DLD1 (cell line): ENCODE data around the gene PSMB11.

Experiments
- in situ Hi-C: cut with HindIII; loops from 2 replicates; pipeline ENCODE4 v1.10.0; 2017; ENCODE audit warnings: low sequenced_read_pairs

Gene PSMB11

DNA sequence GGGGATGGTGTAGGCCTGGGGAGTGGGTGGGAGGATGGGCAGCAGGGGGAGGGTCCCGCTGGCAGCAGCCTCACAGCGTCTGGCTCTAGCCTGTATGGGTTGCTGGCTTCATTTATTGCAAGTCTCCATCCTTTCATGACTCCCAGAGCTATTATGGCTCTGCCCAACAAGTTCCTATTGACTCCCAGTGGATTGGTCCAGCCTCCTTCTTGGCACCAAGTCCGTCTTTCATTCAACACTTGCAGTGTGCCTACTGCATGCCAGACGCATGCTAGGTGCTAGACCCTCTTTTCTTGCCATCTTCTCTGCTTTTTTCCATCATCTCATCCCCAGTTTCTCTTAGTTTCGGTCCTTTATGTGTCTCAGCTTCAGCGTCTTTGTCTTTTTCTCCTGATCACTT, 1.1 kb downstream of the PSMB11 start:
- in situ Hi-C loops = no loop called here

DNA sequence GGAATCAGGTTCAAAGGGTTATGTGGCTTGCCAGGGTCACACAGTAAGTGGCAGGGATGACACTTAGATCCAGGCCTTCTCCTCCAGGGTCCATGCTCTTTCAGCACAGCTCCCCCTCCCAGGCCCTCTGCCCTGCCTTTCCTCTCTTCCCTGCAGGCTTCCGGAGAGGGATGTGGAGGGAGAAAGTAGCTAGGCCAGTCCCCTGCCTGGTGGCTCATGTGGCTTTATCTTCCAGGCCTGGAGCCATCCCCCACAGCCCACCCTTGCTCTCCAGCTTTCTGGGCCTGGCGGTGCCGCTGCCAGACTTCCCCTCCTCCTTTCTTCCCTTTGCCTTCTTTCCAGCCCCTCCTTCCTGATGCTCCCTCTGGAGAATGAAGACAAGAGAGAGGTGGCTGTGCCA, 1.7 kb downstream of the PSMB11 start:
- in situ Hi-C loops = no loop called here

DNA sequence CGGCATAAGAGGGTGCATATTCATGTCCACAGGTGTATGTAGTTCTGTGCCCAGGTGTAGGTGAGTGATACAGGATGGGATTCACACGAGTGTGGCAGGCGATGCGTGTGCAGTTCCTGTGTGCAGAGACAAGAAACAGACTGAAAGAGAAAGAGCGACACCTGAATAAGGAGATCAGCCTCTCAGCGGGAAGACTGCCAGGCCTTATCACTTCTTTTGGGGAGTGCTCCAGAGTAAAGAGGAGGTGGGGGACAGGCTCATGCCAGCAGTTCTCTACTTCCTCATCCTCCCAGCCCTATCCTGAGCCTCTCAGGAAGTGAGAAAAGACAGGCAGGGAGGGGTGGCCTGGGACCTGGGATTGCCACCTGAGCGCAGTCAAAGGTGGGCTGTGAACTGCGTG, 2.8 kb downstream of the PSMB11 start:
- in situ Hi-C loops = no loop called here

DNA sequence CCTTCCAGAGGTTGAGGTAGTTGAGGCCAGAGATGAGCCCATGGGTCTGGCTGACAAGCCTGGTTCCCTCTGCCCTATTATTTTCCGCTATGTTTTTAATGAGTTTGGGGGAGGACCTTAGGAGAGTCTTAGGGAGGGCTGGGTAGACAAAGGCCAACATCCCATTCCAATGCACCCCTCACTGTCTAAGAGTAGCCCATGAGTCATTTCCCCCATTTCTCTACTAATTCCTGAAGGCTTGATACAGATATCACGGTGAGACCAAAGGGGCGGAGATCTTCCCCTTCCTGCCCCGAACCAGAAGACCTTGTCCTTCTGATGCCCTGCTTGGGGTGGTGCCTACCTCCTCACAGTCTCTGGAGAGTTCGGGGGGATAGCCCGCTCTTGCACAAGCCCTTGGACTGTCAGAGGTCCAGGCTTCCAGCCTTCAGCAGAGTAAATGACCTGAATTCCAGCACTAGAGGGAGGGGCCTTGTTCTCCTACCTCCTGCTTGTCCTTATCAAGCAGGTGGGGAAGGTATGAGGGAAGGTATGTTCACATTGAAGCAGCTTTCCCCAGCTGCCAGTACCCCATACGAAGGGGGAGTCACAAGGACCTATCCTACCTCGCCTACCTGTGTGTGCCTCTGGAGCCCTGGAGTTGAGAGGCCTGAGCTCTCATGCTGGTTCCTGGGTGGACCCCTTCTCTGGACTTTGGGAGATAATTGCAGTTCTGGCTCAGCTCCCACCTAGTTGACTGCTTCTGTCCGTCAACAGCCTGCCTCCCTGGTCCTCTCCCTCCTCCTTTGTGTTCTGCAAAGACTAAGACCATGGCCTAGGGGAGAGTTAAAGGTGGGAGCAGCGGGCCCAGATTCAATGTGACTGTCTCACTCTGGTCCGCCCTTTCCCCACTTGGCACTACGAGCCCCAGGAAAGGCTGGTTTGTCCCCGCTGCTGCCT, 3.7 kb downstream of the PSMB11 start:
- in situ Hi-C loops = no loop called here

DNA sequence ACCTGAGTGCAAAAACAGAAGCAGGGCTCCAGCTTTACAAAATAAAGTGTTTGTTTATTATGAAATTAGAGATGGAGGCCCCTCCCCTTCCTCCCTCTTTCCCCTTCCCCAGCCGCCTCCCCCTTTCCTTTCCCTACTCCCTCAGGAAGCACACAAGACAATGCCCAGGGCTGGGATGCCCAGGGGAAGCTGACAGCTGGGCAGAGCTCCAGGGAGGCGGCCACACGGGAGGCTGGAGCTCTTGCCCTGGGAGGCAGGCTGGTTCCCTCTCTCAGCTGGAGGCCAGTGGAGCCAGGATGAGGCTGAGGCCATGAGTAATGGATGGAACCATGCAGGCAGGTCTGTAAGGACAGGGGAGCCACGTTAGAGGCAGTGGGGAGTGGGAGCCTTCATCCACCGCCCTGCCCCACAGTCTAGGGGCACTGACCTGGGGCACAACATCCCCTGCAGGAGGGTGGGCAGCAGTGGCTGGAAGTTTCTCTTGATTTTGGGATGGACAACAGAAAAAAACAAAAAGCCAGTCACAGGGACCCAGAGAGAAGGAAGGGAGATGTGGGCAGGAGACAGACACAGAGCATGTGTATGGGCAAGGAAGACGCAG, 5.1 kb downstream of the PSMB11 start:
- in situ Hi-C loops = no loop called here

DNA sequence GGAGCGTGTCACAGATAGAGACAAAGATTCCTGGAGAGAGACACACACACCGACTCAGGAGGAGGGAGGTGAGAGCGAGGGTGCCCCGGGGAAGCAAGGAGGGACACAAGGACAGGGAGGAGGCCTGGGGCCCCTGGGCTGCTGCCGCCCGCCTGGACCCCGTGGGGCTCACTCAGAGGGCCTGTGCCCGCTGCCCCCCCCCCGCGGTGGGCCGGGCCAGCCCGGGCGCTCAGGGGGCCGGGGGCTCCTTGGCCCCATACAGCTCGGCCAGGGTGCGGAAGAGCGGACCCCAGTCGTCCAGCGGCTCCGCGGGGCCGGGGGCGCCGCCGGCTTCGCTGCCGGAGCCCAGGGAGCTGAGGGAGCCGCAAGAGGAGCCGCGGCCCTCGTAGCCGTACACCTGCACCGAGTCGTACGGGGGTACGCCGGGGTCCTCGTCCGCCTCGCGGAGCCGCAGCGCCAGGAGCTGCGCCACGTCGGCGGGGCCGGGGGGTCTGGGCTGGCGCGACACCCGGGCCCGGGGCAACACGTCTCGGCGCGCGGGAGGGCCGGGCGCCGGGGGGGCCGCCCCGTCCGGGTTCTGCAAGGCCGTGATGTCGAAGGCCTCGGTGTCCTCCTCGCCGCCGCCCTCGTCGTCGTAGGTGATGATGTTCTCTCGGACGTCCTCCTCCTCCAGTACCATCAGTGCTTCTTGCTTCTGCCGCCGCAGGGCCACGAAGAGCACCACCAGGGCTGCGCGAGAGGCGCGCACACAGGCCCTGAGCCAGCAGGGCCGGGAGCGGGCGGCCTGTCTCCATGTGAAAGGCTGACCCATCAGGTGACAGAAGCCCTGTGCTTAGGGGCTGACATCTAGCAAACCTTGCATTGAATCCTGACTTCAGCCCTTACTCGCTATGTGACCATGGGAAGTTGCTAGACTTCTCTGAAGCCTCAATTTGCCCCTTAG, 6.0 kb downstream of the PSMB11 start:
- in situ Hi-C loops = no loop called here

DNA sequence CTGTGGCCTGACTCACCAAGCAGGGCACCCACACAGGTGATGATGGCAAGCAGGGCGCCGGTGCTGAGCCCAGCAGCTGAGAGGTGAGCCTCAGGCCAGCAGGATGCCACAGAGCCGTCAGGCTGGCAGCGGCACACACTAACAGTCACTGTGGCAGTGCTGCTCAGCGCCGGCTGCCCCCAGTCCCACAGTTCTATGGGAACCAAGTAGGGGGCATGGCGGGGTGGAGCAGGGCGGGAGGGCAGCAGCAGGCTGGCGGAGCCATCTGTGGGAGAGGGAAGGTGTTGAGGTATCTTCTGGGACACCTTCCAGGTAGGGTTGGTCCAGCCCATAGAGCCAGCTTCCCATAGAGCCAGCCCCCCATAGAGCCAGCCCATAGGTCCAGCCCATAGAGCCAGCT, 7.0 kb downstream of the PSMB11 start:
- in situ Hi-C loops = no loop called here

DNA sequence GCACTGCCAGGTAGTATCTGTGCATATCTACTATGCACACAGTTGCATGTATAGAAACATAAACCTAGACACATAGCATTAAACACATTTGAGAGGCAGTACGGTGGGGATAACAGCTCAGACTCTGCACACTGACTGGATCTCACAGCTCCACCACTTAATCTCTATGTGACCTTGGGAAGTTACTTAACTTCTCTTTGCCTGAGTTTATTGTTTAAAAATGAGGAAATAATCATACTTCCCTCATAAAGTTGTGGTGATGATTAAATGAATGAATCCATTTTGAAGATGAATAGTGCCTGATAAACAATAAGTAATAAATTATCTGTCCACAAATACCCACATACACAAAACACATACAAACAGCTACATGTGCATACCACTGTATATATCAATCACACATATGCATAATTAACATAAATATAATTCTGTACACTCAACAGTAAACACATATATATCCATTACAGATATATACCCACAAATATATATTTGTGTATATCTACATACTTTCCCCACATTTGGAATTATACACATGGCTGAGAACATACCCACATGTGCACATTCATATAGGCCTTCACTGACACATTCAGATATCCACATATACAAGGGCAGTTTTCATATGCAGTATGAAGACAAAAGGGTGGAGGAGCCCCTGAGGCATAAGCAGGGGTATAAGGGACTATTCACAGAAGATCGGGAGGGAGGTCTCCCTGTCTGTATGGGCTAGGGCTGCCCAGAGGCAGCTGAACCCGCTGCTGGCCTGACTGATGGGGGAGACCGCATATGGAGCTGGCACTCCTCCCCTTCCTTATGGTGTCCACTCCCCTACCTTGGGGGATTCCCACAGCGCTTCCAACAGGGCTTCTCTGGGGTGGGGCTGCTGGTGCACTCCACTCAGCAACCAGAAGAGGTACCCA, 9.4 kb downstream of the PSMB11 start:
- in situ Hi-C loops = no loop called here

DNA sequence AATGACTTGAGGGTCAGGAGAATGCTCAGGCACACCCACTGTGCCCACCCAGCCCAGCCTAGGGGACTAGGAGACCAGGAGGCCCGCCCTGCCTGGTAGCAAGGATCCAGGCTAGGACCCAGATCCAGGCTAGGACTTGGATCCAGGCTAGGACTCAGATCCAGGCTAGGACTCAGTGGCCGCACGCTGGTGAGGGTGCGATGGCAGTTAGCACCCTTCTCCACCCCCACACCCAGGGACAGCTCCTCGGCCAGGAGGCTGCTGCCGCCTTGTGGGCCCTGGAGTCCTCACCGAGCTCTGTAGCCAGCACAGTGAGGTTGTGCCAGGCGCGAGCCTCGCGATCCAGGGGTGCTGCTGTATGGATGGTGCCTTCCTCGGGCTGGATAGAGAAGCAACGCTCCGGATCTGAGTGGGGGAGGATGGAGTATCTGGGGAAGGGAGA, 10.2 kb downstream of the PSMB11 start:
- in situ Hi-C loops = no loop called here

DNA sequence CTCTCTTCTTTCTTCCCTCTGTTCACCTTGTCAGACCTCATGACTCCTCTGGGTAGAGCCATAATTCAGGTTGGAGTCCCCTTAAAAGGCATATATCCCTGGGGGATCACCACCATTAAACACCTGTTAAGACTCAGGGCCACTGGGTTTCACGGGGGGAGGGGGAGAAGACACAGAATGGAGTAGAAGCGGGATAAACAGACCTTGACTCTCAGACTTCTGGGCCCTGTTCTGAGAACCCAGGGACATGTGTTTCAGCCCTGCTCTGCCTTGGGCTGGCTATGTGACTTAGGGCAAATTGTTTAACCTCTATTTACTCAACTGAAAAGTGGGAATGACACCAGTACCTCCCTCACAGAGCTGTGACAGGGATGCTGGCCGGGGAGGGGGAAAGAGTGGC, 10.7 kb downstream of the PSMB11 start:
- in situ Hi-C loops = no loop called here

DNA sequence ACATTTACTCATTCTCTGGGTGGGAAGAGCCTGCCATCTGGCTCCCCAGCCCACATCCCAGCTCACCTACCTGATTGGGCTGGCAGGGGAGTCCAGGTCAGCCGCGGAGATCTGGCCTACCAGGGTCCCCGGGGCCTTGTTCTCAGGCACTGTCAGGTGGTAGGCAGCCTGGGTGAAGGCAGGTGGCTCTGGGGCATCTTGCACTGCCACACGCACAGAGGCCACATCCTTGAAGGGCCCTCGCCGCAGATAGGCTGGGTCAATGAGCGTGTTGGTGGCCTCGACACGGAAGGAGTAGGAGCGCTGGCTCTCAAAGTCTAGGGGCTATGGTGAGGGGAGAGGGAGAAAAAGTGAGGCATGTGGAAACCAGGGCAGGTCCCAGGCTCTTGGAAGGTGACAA, 11.4 kb downstream of the PSMB11 start:
- in situ Hi-C loops = no loop called here

DNA sequence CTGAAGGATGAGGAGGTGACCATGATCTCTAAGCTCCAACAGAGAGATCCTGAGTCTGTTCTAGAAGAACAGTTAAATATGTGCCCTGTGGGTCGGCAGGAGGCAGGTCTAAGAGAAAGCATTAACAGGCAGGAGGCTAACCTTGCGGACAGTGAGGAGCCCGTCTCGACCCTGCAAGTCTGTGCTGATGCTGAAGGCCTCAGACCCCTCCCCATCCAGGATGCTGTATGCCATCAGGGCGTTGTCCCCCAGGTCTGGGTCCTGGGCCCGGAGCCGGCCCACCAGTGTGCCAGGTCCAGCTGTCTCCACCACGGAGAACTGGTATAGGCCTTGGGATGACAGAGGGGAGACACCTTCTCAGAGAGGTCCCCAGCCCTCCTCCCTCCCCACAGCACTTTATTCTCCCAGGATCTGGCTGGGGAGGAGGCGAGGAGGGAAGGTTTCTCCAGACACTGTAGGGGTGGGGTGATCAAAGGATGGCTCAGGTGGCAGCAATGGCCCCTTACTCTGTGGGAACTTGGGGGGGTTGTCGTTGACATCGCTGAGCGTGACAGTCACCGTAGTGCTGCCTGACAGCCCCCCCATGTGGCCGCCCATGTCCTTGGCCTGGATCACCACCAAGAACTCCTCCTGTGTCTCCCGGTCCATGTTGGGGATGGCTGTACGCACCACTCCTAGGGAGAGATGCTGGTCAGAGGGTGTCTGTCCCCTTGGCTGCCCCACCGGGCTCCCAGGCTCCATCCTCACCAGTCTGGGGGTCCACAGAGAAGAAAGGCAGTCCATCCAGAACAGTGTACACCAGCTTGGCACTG, 12.2 kb downstream of the PSMB11 start:
- in situ Hi-C loops = no loop called here

DNA sequence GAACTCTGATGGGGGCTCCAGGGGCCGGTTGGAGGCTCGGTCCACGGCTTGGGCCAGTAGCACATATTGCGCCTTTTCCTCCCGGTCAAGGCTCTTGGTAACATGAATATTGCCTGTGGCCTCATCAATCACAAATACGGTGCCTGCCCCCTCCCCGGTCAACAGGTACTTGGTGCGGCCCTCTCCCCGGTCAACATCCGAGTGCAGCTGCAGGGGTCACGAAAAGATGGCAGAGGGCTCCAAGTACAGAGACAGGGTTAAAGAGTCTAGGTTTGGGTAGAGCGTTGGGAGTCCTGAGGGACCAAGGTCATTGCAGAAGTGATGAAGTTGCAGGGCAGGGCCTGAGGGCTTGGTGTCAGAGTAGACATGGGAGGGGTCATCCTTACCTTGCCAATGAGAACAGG, 13.1 kb downstream of the PSMB11 start:
- in situ Hi-C loops = no loop called here

DNA sequence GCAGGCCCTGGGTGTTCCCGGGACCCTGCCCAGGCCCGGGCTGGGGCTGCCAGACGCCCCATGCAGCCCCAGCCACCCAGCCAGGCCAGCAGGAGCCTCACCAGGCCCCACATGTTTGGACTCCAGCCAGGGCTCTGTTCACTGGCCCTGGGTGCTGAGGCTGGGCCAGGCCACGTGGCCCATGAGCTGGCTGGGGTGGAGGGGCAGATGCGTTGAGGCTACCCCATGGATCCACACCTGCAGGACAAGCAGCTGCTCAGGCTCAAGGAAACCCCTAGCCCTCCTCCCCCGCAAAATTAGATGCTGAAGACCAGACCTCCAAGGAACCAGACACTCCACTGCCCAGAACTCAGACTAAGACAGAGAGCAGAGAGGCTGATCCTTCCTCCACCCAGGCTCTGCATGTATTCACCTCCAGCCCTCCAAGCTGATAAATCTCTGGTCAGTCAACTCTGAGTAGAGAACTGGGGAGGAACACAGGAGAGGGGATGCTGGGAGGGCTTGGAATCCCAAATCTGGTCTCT, 13.7 kb downstream of the PSMB11 start:
- in situ Hi-C loops = no loop called here

DNA sequence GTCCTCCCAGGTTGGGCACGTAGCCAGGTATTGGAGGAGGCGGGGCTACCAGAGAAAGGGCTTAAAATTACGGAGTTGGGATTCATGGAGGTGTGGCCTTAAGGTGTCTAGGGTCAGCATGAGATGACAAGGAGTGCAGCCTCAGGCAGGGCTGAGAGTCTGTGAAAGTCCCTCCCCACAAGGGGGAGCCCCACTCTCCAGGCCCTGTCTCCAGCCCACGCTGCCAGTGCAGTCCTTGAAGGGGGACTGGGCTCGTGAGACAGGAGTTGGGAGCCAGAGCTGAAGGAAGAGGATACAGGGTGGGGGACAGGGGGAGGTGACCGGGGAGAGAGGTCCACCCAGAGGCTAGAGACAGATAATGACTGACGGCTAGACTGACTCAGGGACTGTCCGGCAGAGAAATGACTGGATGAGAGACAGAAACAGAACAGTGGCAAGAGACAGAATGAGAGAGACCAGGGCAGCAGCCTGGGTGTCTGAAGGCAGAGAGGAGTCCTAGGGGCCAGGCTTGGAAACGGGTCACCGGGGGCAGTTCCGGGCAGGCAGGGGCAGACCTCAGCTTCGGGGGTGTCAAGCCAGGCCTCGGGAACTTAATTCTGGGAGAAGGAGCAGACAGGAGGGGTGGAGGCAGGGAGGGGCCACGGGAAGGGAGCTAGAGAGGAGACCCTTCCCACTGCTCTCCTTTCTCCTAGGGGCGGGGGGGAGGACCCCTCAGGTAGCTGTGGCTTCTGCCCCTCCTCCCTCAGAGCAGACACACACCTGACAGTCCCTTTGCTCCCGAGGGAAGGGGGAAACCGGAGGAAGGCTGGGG, 14.3 kb downstream of the PSMB11 start:
- in situ Hi-C loops = no loop called here

DNA sequence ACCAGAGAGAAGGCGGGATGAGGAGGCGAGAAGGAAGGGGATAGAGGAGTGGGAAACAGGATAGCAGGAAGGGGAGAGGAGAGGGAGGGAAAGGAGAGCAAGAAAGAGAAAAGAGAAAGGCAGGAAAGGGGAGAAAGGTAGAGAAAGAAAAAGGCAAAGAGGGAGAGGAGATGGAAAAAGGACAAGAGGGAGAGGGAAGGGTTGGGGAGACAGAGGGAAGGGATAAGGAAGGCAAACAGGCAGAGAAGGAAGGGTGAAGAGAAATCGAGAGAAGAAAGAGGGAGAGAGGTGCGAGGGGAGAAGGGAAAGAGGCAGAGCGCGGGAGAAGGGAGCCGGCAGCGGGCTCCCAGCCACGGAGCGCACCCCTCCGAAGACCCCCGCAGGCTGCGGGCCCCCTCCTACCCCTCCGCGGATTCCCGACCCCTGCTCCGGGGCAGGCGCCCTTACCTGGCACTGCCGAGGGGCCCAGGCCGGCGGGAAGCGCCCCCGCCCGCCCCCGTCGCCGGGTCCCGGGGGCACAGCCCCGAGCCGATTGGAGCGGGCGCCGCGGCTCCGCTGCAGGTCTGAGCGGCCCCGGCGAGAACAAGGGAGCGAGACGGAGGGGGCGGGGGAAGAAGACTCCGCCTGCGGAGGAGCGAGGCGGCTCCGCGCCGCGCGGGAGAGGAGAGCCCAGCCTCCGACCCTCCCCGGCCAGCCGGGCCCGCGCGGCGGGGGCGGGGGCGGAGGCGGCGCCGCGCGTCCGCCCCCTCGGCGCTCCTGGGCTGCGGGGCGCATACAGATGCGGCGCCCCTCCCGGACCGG, 15.1 kb downstream of the PSMB11 start, which contains the start of gene CDH24:
TSS of gene CDH24 (minus strand) at position 565 of the 801 bp plus-strand sequence. CDS start 1,787 bp downstream, outside the sequence.
- in situ Hi-C loops = no loop called here
